Measurements from ENCODE around the gene BRDT.

DNA sequence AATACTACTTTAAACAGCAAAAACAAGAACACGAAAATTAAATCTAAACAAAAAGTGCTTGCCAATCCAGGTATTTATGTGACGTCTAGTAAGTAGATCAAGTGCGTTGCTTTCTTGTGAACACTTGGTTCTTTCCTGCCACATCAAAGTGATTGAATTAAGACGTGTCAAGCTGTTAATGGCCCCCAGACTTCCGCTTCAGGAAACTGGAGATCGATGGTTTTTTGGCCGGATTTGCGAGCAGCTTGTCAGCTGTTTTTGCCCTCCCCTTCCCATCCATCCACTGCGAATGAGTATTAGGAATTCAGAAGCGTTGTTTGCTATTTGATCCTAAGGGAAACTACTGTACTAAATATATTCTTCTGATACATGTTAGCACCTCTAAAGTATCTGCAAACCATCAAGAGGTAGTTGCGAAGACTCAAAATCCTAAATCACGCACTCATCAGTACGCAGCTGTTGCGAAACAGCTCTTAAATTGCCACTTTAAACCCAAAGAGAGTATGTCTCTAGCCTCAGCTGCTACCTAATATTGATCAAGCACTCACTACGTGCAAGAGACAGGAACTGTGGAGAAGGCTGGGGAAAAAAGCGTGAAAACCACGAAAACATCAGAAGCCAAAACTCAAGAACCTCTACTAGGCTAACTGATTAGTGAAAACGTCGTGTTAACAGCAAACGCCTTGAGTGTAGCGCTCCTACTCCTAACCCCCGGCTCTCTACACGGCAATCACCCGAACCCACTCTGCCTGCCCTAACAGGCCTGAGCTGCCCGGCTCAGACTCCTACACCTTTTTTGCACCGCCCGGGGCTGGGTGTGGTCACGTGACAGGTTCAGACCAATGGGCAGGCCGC lies 473 bp upstream of the BRDT start:
- TF ChIP-seq CSDC2 (CRISPR knock-in tag; IDR thresholded peaks at IDR 0.05) (no peak), ZC3H10 (CRISPR knock-in tag; IDR thresholded peaks at IDR 0.05) (no peak), ARNTL (CRISPR knock-in tag; IDR thresholded peaks at IDR 0.05; ENCODE audit: borderline replicate concordance, low read depth) (no peak), PPARA (CRISPR knock-in tag; IDR thresholded peaks at IDR 0.05; ENCODE audit: borderline replicate concordance) (no peak), ZFP30 (CRISPR knock-in tag; IDR thresholded peaks at IDR 0.05) (no peak), ESRRG (CRISPR knock-in tag; IDR thresholded peaks at IDR 0.05) (no peak), PATZ1 (CRISPR knock-in tag; IDR thresholded peaks at IDR 0.05; ENCODE audit: borderline replicate concordance) (no peak), TCF4 (CRISPR knock-in tag; IDR thresholded peaks at IDR 0.05; ENCODE audit: borderline replicate concordance) (no peak), TSHZ2 (CRISPR knock-in tag; IDR thresholded peaks at IDR 0.05) (no peak)
- TF ChIP-seq, protein P1, sequence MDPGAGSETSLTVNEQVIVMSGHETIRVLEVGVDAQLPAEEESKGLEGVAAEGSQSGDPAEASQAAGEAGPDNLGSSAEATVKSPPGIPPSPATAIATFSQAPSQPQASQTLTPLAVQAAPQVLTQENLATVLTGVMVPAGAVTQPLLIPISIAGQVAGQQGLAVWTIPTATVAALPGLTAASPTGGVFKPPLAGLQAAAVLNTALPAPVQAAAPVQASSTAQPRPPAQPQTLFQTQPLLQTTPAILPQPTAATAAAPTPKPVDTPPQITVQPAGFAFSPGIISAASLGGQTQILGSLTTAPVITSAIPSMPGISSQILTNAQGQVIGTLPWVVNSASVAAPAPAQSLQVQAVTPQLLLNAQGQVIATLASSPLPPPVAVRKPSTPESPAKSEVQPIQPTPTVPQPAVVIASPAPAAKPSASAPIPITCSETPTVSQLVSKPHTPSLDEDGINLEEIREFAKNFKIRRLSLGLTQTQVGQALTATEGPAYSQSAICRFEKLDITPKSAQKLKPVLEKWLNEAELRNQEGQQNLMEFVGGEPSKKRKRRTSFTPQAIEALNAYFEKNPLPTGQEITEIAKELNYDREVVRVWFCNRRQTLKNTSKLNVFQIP (CRISPR knock-in tag; IDR thresholded peaks at IDR 0.05; ENCODE audit: borderline replicate concordance, low read depth), result no peak

Measured in SK-N-SH treated with all-trans-retinoic acid at 6 μM for 48 hours (cell line).